Neuronal stem cell (in vitro differentiated cells): ENCODE measurements around the gene NSUN4.

Experiments used
- DNase-seq: peaks from one replicate; pipeline ENCODE4 v3.0.0-alpha.2; 2013; ENCODE audit warnings: low spot score
- H2AFZ ChIP-seq: one replicate; pipeline ENCODE4 v1.6.1; 2013; ENCODE audit warnings: mild to moderate bottlenecking, low read length, inconsistent platforms
- H2AK5ac ChIP-seq: 2 replicates; pipeline ENCODE4 v1.6.1; 2013; ENCODE audit warnings: low read depth, mild to moderate bottlenecking, inconsistent platforms, low read length, moderate library complexity, mixed read lengths
- H2BK120ac ChIP-seq: 2 replicates; pipeline ENCODE4 v1.6.1; 2013; ENCODE audit warnings: low read depth, mild to moderate bottlenecking, inconsistent platforms, low read length, moderate library complexity, mixed read lengths
- H2BK12ac ChIP-seq: one replicate; pipeline ENCODE4 v1.6.1; 2013; ENCODE audit warnings: low read length, inconsistent platforms
- H2BK15ac ChIP-seq: 2 replicates; pipeline ENCODE4 v1.6.1; 2013; ENCODE audit warnings: mild to moderate bottlenecking, low read length, inconsistent platforms, mixed read lengths
- H2BK5ac ChIP-seq: one replicate; pipeline ENCODE4 v1.6.1; 2013; ENCODE audit warnings: inconsistent platforms, mild to moderate bottlenecking, low read length, moderate library complexity
- H3K14ac ChIP-seq: one replicate; pipeline ENCODE4 v1.6.1; 2013; ENCODE audit warnings: low read length, inconsistent platforms
- H3K18ac ChIP-seq: 2 replicates; pipeline ENCODE4 v1.6.1; 2013; ENCODE audit warnings: low read length, inconsistent platforms
- H3K23ac ChIP-seq: 2 replicates; pipeline ENCODE4 v1.6.1; 2013; ENCODE audit warnings: low read depth, mild to moderate bottlenecking, mixed read lengths, low read length, inconsistent platforms; ENCODE audit not compliant: poor library complexity
- H3K27ac ChIP-seq: replicated peaks from 3 replicates; pipeline ENCODE4 v1.5.1; 2013; ENCODE audit warnings: low read length, inconsistent platforms
- H3K27me3 ChIP-seq, 3 experiments: 2 replicates each; pipeline ENCODE4 v1.6.1; 2013; ENCODE audit warnings: low read length in 3 of 3, mild to moderate bottlenecking in 2 of 3, inconsistent platforms in 1 of 3, low read depth in 1 of 3, mixed read lengths in 1 of 3, moderate library complexity in 1 of 3; ENCODE audit not compliant: control insufficient read depth in 3 of 3, insufficient read depth in 3 of 3
- H3K36me3 ChIP-seq, 2 donors: replicated peaks in 1 of 2; 2 replicates each; pipeline ENCODE4 v1.6.1; 2013; ENCODE audit warnings: low read length in 2 of 2; ENCODE audit not compliant: control insufficient read depth in 2 of 2, insufficient read depth in 2 of 2
- H3K4ac ChIP-seq: 2 replicates; pipeline ENCODE4 v1.6.1; 2013; ENCODE audit warnings: inconsistent platforms, mild to moderate bottlenecking, low read length, moderate library complexity
- H3K4me1 ChIP-seq, 2 donors: 1 replicate in 1 of 2; 2 replicates in 1 of 2; pipeline ENCODE4 v1.6.1; 2013; ENCODE audit warnings: low read length in 2 of 2, low read depth in 1 of 2; ENCODE audit not compliant: control insufficient read depth in 2 of 2, insufficient read depth in 1 of 2
- H3K4me2 ChIP-seq: one replicate; pipeline ENCODE4 v1.6.1; 2013; ENCODE audit warnings: mild to moderate bottlenecking, low read length, inconsistent platforms; ENCODE audit not compliant: insufficient read depth, poor library complexity, severe bottlenecking
- H3K4me3 ChIP-seq, 2 donors: 2 replicates each; pipeline ENCODE4 v1.5.1; 2013; ENCODE audit warnings: low read length in 2 of 2, mild to moderate bottlenecking in 2 of 2, inconsistent platforms in 1 of 2, moderate library complexity in 1 of 2
- H3K79me1 ChIP-seq: one replicate; pipeline ENCODE4 v1.6.1; 2013; ENCODE audit warnings: low read depth, mild to moderate bottlenecking, inconsistent platforms, low read length, moderate library complexity
- H3K9ac ChIP-seq: one replicate; pipeline ENCODE4 v1.6.1; 2013; ENCODE audit warnings: mild to moderate bottlenecking, low read depth, low read length, inconsistent platforms; ENCODE audit not compliant: poor library complexity
- H3K9me3 ChIP-seq, 2 donors: replicated peaks in 1 of 2; 2 replicates each; pipeline versions ENCODE3 to v1.6.1; 2013; ENCODE audit warnings: low read length in 2 of 2, mild to moderate bottlenecking in 2 of 2, inconsistent platforms in 1 of 2, low read depth in 1 of 2, mixed read lengths in 1 of 2, moderate library complexity in 1 of 2; ENCODE audit not compliant: control insufficient read depth in 2 of 2, insufficient read depth in 1 of 2
- H4K8ac ChIP-seq: one replicate; pipeline ENCODE4 v1.6.1; 2013; ENCODE audit warnings: low read depth, mild to moderate bottlenecking, inconsistent platforms, low read length, moderate library complexity
- H4K91ac ChIP-seq: one replicate; pipeline ENCODE4 v1.6.1; 2013; ENCODE audit warnings: low read length, low read depth, mild to moderate bottlenecking, inconsistent platforms; ENCODE audit not compliant: poor library complexity
- whole genome bisulfite sequencing, 2 donors: extraction: QIAGEN DNeasy Blood & Tissue Kit; methylation state at CpG; one replicate each; pipeline ENCODE4 v1.1.7; 2013; ENCODE audit warnings: missing lambda C conversion rate in 2 of 2, mixed read lengths in 1 of 2; ENCODE audit not compliant: insufficient read length in 2 of 2, insufficient replicate concordance in 1 of 2; ENCODE audit errors: extremely low coverage in 2 of 2; 5-methylcytosine and 5-hydroxymethylcytosine counted together

Gene NSUN4

DNA sequence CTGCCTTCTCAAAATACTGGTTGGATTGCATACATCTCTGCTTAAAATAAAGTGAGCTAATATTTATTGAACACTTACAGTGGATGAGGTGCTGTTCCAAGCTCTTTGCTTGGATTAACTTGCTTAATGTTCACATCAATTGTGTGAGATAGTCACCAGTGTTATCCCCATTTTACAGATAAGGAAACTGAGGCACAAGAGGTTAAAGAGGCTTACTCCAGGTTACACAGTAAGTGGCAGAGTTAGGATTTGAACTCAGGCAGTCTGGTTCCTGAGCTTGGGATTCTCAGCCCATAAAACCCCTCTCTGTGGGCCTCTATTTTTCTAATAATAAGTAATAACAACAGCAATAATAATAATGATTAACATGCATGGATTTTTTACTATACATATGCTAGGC, 39.9 kb downstream of the NSUN4 start:
- Histone ChIP-seq H4K8ac (no peak overlapping the region), H2BK15ac (no peak overlapping the region), H3K79me1 (no peaks in the 10 kb centered on the region), H3K4me3 (no peak overlapping the region), H3K9me3 (peaks cover 0 to 2% of the 10 kb centered on the region in 2 donors), H2BK5ac (no peak overlapping the region), H2BK12ac (no peak overlapping the region), H3K36me3 (no peaks in the 10 kb centered on the region), H3K18ac (no peak overlapping the region), H3K4me2 (no peak overlapping the region), H2AFZ (no peak overlapping the region), H3K27ac (no peak overlapping the region), H3K4me1 (peaks cover 0 to 7% of the 10 kb centered on the region in 2 donors), H3K14ac (no peak overlapping the region), H3K27me3 (no peaks in the 10 kb centered on the region), H2BK120ac (no peak overlapping the region), H2AK5ac (no peak overlapping the region), H3K4ac (no peak overlapping the region), H4K91ac (no peak overlapping the region), H3K23ac (no peak overlapping the region), H3K9ac (no peak overlapping the region)
- DNase-seq: no peak

DNA sequence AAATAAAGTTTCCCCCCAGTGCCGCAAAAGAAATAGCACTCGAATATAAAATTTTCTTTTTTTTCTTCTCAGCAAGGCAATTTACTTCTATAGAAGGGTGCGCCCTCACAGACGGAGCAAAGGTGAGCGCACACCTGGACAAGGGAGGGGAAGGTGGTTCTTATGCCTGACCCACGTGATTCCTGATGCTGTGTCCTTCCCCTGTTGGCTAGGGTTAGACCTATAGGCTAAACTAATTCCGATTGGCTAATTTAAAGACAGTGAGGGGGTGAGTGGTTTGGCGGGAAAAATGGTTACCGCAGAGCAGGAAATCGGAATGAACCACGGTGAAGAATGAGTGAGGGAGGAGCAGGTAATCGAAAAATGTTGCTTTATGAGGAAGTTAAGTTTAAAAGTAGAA, 52.9 kb downstream of the NSUN4 start:
- Histone ChIP-seq H3K4ac (no peak overlapping the region), H2BK120ac (no peak overlapping the region), H3K9me3 (peaks cover 10 to 14% of the 10 kb centered on the region in 2 donors), H3K79me1 (no peaks in the 10 kb centered on the region), H2AFZ (no peak overlapping the region), H3K18ac (no peak overlapping the region), H4K8ac (no peak overlapping the region), H2BK5ac (peak overlapping the region; percentile 7), H3K14ac (no peak overlapping the region), H3K4me2 (no peak overlapping the region), H2BK12ac (no peak overlapping the region), H3K9ac (no peak overlapping the region), H3K27me3 (peaks cover 0 to 45% (median 15%) of the 10 kb centered on the region in 3 experiments), H4K91ac (no peak overlapping the region), H2BK15ac (no peak overlapping the region), H3K4me1 (peaks cover 3 to 5% of the 10 kb centered on the region in 2 donors), H3K36me3 (no peaks in the 10 kb centered on the region), H3K4me3 (no peak overlapping the region), H3K27ac (no peak overlapping the region), H2AK5ac (no peak overlapping the region), H3K23ac (no peak overlapping the region)
- no peak for DNase-seq
- no CpG with 5 or more reads among the region's 12 CpGs for WGBS, 2 donors

DNA sequence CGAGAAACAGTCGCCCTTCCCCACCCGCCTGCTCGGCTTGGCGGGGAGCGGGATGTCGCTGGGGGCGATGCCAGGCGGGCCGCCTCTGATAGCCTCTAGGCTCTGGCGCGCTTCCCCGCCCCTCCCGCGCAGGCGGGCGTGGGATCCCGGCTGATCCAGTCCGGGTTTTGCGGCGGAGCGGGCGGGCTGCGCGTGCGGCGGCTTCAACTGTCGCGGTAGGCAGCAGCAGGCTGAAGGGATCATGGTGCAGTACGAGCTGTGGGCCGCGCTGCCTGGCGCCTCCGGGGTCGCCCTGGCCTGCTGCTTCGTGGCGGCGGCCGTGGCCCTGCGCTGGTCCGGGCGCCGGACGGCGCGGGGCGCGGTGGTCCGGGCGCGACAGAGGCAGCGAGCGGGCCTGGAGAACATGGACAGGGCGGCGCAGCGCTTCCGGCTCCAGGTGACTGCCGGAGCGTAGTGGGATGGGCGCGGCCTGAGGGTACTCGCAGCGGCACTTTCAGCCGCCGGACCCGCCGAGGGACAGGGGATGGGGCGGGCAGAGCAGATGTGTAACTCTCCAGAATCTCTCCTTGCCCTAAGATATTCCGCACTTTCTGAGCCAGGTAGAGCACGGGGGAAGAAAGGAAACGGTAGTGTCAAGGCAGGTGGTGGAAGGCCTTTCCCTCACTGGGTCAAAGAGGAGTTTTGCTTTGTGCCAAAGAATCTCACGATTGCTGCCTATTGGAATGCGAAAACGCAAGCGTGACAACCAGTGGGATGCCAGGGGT, 53.7 kb downstream of the NSUN4 start, which contains the start of gene FAAH:
Gene FAAH (plus strand): TSS at position 210 of the 764 bp plus-strand sequence. CDS start 32 bp downstream, at position 242.
- Histone ChIP-seq H2BK5ac (peak within 1 kb of the TSS; percentile 7), H2BK120ac (no peak within 1 kb of the TSS), H2AFZ (peak within 1 kb of the TSS; percentile 97), H4K8ac (peak within 1 kb of the TSS; percentile 66), H3K14ac (no peak within 1 kb of the TSS), H4K91ac (no peak within 1 kb of the TSS), H3K27ac (no peak within 1 kb of the TSS), H3K4me1 (peaks cover 3 to 5% of the 10 kb centered on the region in 2 donors), H2BK12ac (no peak within 1 kb of the TSS), H3K23ac (no peak within 1 kb of the TSS), H3K4me2 (peak within 1 kb of the TSS; percentile 62), H3K27me3 (peaks cover 0 to 50% (median 15%) of the 10 kb centered on the region in 3 experiments), H2AK5ac (no peak within 1 kb of the TSS), H3K4ac (no peak within 1 kb of the TSS), H3K36me3 (no peaks in the 10 kb centered on the region), H3K9ac (peak within 1 kb of the TSS; percentile 88), H2BK15ac (no peak within 1 kb of the TSS), H3K79me1 (no peaks in the 10 kb centered on the region), H3K4me3 (peak within 1 kb of the TSS; percentile 38 to 81), H3K18ac (peak within 1 kb of the TSS; percentile 92), H3K9me3 (peaks cover 10 to 14% of the 10 kb centered on the region in 2 donors)
- peak; percentile 37 for DNase-seq
- WGBS, 2 donors: no CpG with 5 or more reads among the region's 75 CpGs

DNA sequence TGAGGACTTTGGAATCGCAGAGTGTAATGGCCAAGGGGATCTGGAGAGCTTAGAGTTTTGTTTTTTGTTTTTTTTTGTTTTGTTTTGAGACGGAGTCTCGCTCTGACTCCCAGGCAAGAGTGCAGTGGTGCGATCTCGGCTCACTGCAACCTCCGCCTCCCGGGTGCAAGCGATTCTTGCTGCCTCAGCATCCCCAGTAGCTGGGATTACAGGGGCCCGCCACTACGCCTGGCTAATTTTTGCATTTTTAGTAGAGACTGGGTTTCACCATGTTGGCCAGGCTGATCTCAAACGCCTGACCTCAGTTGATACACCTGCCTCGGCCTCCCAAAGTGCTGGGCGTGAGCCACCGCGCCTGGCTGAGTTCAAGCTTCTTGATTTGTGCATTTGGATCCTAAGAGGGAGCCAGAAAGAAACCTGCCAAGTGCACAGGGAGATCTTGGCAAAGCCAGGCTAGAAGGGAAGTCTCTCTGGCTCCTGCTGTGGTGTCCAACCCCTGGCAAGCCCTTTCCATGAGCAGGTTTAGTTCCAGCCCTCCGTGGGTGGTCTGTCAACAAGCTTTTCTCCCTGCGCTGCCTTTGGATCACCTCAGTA, 54.4 kb downstream of the NSUN4 start:
- DNase-seq: no peak
- Histone ChIP-seq H2AK5ac (no peak overlapping the region), H3K27ac (no peak overlapping the region), H3K79me1 (no peaks in the 10 kb centered on the region), H2BK120ac (no peak overlapping the region), H2AFZ (peak overlapping the region; percentile 97), H3K9me3 (peaks cover 10 to 14% of the 10 kb centered on the region in 2 donors), H4K91ac (no peak overlapping the region), H3K4me3 (peak overlapping the region in 1 of 2 donors; percentile 38), H3K14ac (no peak overlapping the region), H2BK15ac (no peak overlapping the region), H3K4me2 (peak overlapping the region; percentile 62), H2BK12ac (no peak overlapping the region), H3K36me3 (no peaks in the 10 kb centered on the region), H3K23ac (no peak overlapping the region), H3K27me3 (peaks cover 0 to 54% (median 15%) of the 10 kb centered on the region in 3 experiments), H4K8ac (no peak overlapping the region), H2BK5ac (no peak overlapping the region), H3K4me1 (peaks cover 3 to 5% of the 10 kb centered on the region in 2 donors), H3K4ac (no peak overlapping the region), H3K18ac (no peak overlapping the region), H3K9ac (peak overlapping the region; percentile 88)
- no CpG with 5 or more reads among the region's 17 CpGs for WGBS, 2 donors
